DMS114 treated with DMSO at 0.1 percent for 48 hours (cell line): ENCODE measurements around the gene MB21D2.

Experiments
- DNase-seq: peaks from one replicate; lab custom pipeline; 2025; ENCODE audit not compliant: unreplicated experiment; lab: John Stamatoyannopoulos, UW

Gene MB21D2

GRCh38 chr3:192927016-192927415, 9.4 kb upstream of the MB21D2 start:
- DNase-seq: no peak

GRCh38 chr3:192923731-192924130, 6.1 kb upstream of the MB21D2 start:
- no peak for DNase-seq

- no peak for DNase-seq
These were observed 4.1 kb upstream of the MB21D2 start for GRCh38 chr3:192921793-192922192.

- DNase-seq: no peak
These were observed 2.8 kb upstream of the MB21D2 start for GRCh38 chr3:192920411-192920810.

GRCh38 chr3:192919901-192920300, 2.2 kb upstream of the MB21D2 start:
- DNase-seq: no peak

- DNase-seq: no peak
These were observed 576 bp upstream of the MB21D2 start for GRCh38 chr3:192918275-192918588.

- DNase-seq: peak; percentile 9
These were observed 640 bp downstream of the MB21D2 start for GRCh38 chr3:192917028-192917403.

GRCh38 chr3:192916371-192917027, 1.2 kb downstream of the MB21D2 start:
- no peak for DNase-seq

- DNase-seq: no peak
These were observed 1.9 kb downstream of the MB21D2 start for GRCh38 chr3:192915722-192916121.

GRCh38 chr3:192915304-192915703, 2.4 kb downstream of the MB21D2 start:
- DNase-seq: peak; percentile 3

GRCh38 chr3:192914848-192915247, 2.8 kb downstream of the MB21D2 start:
- DNase-seq: no peak

GRCh38 chr3:192913540-192913939, 4.1 kb downstream of the MB21D2 start:
- no peak for DNase-seq

- DNase-seq: no peak
These were observed 6.4 kb downstream of the MB21D2 start for GRCh38 chr3:192911293-192911692.

- DNase-seq: no peak
These were observed 9.9 kb downstream of the MB21D2 start for GRCh38 chr3:192907784-192908183.

- DNase-seq: no peak
These were observed 10.7 kb downstream of the MB21D2 start for GRCh38 chr3:192906940-192907339.

GRCh38 chr3:192905980-192906678, 11.5 kb downstream of the MB21D2 start:
- no peak for DNase-seq

GRCh38 chr3:192904632-192905289, 12.9 kb downstream of the MB21D2 start:
- no peak for DNase-seq

GRCh38 chr3:192902549-192902948, 15.1 kb downstream of the MB21D2 start:
- DNase-seq: no peak

GRCh38 chr3:192901435-192901834, 16.2 kb downstream of the MB21D2 start:
- no peak for DNase-seq

GRCh38 chr3:192899540-192899982, 18.1 kb downstream of the MB21D2 start:
- DNase-seq: no peak

- DNase-seq: no peak
These were observed 20.7 kb downstream of the MB21D2 start for GRCh38 chr3:192897005-192897404.

- DNase-seq: no peak
These were observed 21.4 kb downstream of the MB21D2 start for GRCh38 chr3:192896208-192896607.
